ENCODE results near the gene RSPO3.
"Not testable (repeated sequence)": the region's sequence is repeated elsewhere in the genome, so short reads cannot be mapped to it uniquely, and the experiment has no call there.

The RSPO3 gene

GRCh38 chr6:127205036-127205435, 86.6 kb downstream of the RSPO3 start:
- no peak for DNase-seq (ENCODE audit: low spot score)

GRCh38 chr6:127206531-127207095, 88.1 kb downstream of the RSPO3 start:
- no peak for DNase-seq (ENCODE audit: low spot score)

- DNase-seq (ENCODE audit: low spot score): no peak
Observed at GRCh38 chr6:127207591-127208120, 89.2 kb downstream of the RSPO3 start.

GRCh38 chr6:127210725-127211124, 92.3 kb downstream of the RSPO3 start:
- DNase-seq (ENCODE audit: low spot score): no peak

- no peak for DNase-seq (ENCODE audit: low spot score)
Observed at GRCh38 chr6:127212376-127212775, 93.9 kb downstream of the RSPO3 start.

- not testable (repeated sequence) for DNase-seq (ENCODE audit: low spot score)
Observed at GRCh38 chr6:127214032-127214431, 95.6 kb downstream of the RSPO3 start.

GRCh38 chr6:127214531-127214930, 96.1 kb downstream of the RSPO3 start:
- DNase-seq (ENCODE audit: low spot score): not testable (repeated sequence)

- DNase-seq (ENCODE audit: low spot score): no peak
Observed at GRCh38 chr6:127215931-127216330, 97.5 kb downstream of the RSPO3 start.

GRCh38 chr6:127216810-127217789, 98.6 kb downstream of the RSPO3 start:
- DNase-seq (ENCODE audit: low spot score): no peak

- DNase-seq (ENCODE audit: low spot score): no peak
Observed at GRCh38 chr6:127219869-127220268, 101.4 kb downstream of the RSPO3 start.

GRCh38 chr6:127221201-127221600, 102.7 kb downstream of the RSPO3 start:
- no peak for DNase-seq (ENCODE audit: low spot score)

GRCh38 chr6:127222418-127222817, 103.9 kb downstream of the RSPO3 start:
- no peak for DNase-seq (ENCODE audit: low spot score)

- no peak for DNase-seq (ENCODE audit: low spot score)
Observed at GRCh38 chr6:127225497-127225896, 107.0 kb downstream of the RSPO3 start.

- not testable (repeated sequence) for DNase-seq (ENCODE audit: low spot score)
Observed at GRCh38 chr6:127233819-127234218, 115.3 kb downstream of the RSPO3 start.

GRCh38 chr6:127243501-127243900, 125.0 kb downstream of the RSPO3 start:
- no peak for DNase-seq (ENCODE audit: low spot score)
